Hematopoietic multipotent progenitor cell treated with erythropoietin and hydrocortisone succinate and interleukin-3 and kit ligand, for 17 days (in vitro differentiated cells): ENCODE data around the gene MCTP2.

ENCODE experiments used
- DNase-seq: peaks from one replicate; pipeline ENCODE4 v3.0.0-alpha.2; 2015; ENCODE audit warnings: low spot score

Gene MCTP2

GRCh38 chr15:94230883-94231722, at the start of gene MCTP2:
Gene MCTP2, plus strand, starts transcription at chr15:94231561. Its CDS starts 66,705 bp downstream, at chr15:94298266.
- DNase-seq, result peak; percentile 65

- DNase-seq, result no peak
Measured at GRCh38 chr15:94182883-94183282, 48.5 kb upstream of the MCTP2 start.

GRCh38 chr15:94185547-94186236, 45.7 kb upstream of the MCTP2 start:
- no peak for DNase-seq

GRCh38 chr15:94186770-94187331, 44.5 kb upstream of the MCTP2 start:
- DNase-seq, result no peak

GRCh38 chr15:94193906-94194305, 37.5 kb upstream of the MCTP2 start:
- DNase-seq, result no peak

DNA sequence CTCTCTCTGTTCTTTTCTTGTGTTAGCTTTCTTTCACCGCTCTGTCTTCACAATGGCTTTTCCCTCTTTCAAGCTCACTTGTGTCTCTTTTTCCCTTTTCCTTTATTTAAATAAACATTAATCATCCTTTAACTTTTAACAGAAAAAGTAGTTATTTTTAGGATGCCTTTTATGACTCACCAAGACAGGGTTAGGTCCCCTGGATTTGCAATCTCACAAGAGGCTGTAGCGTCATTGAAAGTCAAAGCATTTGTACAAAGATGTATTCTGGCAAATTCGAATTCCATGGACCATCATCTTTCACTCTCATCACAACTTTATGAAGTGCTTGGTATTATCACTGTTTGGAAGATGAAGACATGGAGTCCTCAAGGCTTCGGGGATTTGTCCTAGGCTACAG, 34.8 kb upstream of the MCTP2 start:
- DNase-seq, result no peak

GRCh38 chr15:94198633-94199032, 32.7 kb upstream of the MCTP2 start:
- no peak for DNase-seq

DNA sequence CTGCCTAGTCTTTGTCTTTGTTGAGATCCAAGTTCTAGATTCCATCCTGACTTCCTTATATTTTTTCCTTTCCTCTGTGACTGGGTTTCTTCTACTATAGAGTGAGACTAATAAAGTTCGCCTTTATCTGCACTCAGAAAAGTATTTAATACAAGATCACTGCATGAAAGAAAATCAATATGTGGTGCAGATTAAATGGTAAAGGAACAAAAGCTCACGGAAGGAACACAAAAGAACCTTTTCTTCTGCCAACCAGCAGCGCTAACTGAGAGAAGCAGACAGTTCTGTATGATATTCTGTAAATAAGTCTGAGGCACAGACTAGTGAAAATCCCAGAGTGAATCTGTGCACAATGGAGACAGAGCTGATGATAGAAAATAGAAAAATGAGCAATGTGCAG, 31.6 kb upstream of the MCTP2 start:
- DNase-seq, result no peak

GRCh38 chr15:94203306-94203705, 28.1 kb upstream of the MCTP2 start:
- no peak for DNase-seq

GRCh38 chr15:94205366-94205765, 26.0 kb upstream of the MCTP2 start:
- DNase-seq, result no peak

GRCh38 chr15:94206463-94207167, 24.7 kb upstream of the MCTP2 start:
- no peak for DNase-seq

GRCh38 chr15:94212291-94212690, 19.1 kb upstream of the MCTP2 start:
- DNase-seq, result no peak

DNA sequence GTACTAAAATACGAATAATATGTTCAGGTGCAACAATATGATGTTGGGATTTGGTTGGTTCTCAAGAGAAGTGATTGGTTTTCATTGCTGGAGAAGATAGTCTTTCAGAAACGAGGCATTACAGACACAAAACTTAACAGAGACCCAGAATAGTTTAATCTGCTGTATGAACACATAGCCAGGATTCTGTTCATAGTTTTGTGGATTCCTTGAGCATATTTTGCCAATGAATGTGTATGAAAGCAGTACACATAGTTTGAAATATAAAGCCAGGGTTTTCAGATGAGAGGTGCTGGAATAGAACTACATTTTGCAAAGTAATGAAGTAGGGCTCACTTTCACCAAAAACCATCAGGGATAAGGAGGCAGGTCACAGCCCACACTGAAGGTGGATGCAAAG, 5.7 kb upstream of the MCTP2 start:
- no peak for DNase-seq

DNA sequence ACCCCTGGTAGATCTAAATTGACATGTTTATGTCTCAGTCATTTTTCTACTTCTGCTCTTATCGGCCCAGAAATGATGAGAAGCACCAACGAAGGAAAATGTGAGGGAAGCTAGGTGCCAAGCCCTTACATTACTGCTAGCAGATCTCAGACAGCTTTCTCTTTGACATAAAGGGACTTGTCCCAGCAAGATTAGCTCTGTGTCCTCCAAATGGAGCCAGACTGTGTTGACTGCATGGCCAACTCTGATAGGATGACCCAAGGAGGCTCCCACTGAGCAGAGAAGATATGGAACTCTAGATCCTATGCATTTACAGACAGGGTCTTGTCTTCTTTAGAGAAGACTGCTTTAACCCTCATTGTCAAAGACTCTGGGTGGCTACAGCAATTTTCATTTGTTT, 2.8 kb upstream of the MCTP2 start:
- peak; percentile 26 for DNase-seq

- peak; percentile 15 for DNase-seq
Measured at GRCh38 chr15:94229591-94230369, 1.6 kb upstream of the MCTP2 start.

GRCh38 chr15:94230431-94230882, 904 bp upstream of the MCTP2 start:
- DNase-seq, result no peak

- DNase-seq, result no peak
Measured at GRCh38 chr15:94231723-94232468, 535 bp downstream of the MCTP2 start.

DNA sequence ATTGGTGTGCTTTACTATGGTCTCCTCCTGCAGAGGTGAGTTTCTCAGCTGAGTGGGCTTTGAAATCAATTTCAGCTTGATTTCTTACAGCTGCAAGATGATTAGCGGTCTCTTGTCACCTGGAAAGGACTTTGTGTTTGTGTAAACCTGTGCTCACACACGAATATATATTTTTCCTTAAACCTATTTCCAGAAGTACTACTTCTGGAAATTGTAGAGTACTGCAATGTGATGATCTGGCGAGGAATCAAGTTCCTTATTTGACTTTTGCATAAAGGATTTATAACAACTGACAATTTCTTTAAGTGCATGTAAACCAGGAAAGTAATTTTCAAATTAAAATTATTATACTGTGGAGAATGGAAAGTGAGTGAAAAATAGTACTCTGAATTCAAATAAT, 2.1 kb downstream of the MCTP2 start:
- no peak for DNase-seq

GRCh38 chr15:94234300-94234699, 2.9 kb downstream of the MCTP2 start:
- no peak for DNase-seq

GRCh38 chr15:94235041-94235440, 3.7 kb downstream of the MCTP2 start:
- no peak for DNase-seq

DNA sequence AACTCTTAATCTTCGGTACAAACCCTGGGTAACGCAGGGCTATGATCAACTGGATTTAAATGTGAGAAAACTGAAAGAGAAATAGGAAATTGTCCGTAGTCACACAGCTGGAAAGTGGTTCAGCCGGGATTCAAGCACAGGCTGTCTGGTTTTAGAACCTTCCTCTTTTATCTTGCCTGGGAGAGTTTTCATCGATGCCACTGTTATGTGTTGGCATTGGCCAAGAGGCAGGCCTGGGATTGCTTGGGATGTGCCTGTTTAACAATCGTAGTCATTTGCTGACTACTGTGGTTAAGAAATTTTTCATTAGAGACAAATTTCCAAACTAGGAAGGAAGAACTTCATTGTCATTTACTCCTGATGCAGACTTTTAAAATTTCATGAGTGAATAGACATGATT, 4.3 kb downstream of the MCTP2 start:
- DNase-seq, result no peak
